VCaP (cell line): Measurements from ENCODE around the gene MB21D2.

ENCODE experiments used
- H3K27ac ChIP-seq: fragments of 450-650 bp; 2 replicates; pipeline ENCODE4 v1.5.1; 2017
- CTCF ChIP-seq: fragments of 450-650 bp; conservative IDR thresholded peaks from 2 replicates; pipeline ENCODE4 v1.5.1; 2017; ENCODE audit warnings: mild to moderate bottlenecking, moderate library complexity

Gene MB21D2

GRCh38 chr3:192915304-192915703 lies 2.4 kb downstream of the MB21D2 start:
- 0 out of 2 replicates have a peak, but pooled peaks have one; percentile 16 for TF ChIP-seq CTCF
- no peak overlapping the region for H3K27ac ChIP-seq

- no peak overlapping the region for H3K27ac ChIP-seq
- TF ChIP-seq CTCF: no peak
Measured at GRCh38 chr3:192914848-192915247, 2.8 kb downstream of the MB21D2 start.

- TF ChIP-seq CTCF: no peak
- H3K27ac ChIP-seq: no peak overlapping the region
Measured at GRCh38 chr3:192913540-192913939, 4.1 kb downstream of the MB21D2 start.

GRCh38 chr3:192911293-192911692 lies 6.4 kb downstream of the MB21D2 start:
- no peak for TF ChIP-seq CTCF
- H3K27ac ChIP-seq: no peak overlapping the region

GRCh38 chr3:192907784-192908183 lies 9.9 kb downstream of the MB21D2 start:
- no peak overlapping the region for H3K27ac ChIP-seq
- no peak for TF ChIP-seq CTCF

- TF ChIP-seq CTCF: no peak
- no peak overlapping the region for H3K27ac ChIP-seq
Measured at GRCh38 chr3:192906940-192907339, 10.7 kb downstream of the MB21D2 start.

- H3K27ac ChIP-seq: no peak overlapping the region
Measured at GRCh38 chr3:192905980-192906678, 11.5 kb downstream of the MB21D2 start.

More at GRCh38 chr3:192905980-192906678, 11.5 kb downstream of the MB21D2 start:
- TF ChIP-seq CTCF: no peak
